SK-N-SH treated with all-trans-retinoic acid at 6 μM for 48 hours (cell line): ENCODE results near the gene IL17RC.

Experiments used
- GLIS3 ChIP-seq: fragments of 250-450 bp; sonication (Bioruptor Pico); IDR thresholded peaks from 2 replicates; pipeline ENCODE4 v1.5.0; 2020; ENCODE audit warnings: mild to moderate bottlenecking, moderate library complexity
- TF ChIP-seq, protein P1 (sequence below): fragments of 250-450 bp; sonication (Bioruptor Pico); IDR thresholded peaks from 2 replicates; pipeline ENCODE4 v1.5.1; 2020; ENCODE audit warnings: low read depth, mild to moderate bottlenecking, moderate library complexity

DNA sequence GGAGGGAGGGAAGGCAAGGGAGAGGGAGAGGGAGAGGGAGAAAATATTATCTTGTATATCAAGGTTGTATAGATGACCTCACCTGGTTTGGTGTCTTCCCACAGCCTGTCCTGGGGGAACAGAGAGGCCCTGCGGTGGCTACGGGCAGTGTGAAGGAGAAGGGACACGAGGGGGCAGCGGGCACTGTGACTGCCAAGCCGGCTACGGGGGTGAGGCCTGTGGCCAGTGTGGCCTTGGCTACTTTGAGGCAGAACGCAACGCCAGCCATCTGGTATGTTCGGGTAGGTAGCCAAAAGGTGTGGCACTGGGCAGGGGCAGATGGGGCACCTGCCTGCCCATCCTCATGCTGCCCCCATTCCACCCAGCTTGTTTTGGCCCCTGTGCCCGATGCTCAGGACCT lies 23.8 kb downstream of the IL17RC start:
- TF ChIP-seq, protein P1, sequence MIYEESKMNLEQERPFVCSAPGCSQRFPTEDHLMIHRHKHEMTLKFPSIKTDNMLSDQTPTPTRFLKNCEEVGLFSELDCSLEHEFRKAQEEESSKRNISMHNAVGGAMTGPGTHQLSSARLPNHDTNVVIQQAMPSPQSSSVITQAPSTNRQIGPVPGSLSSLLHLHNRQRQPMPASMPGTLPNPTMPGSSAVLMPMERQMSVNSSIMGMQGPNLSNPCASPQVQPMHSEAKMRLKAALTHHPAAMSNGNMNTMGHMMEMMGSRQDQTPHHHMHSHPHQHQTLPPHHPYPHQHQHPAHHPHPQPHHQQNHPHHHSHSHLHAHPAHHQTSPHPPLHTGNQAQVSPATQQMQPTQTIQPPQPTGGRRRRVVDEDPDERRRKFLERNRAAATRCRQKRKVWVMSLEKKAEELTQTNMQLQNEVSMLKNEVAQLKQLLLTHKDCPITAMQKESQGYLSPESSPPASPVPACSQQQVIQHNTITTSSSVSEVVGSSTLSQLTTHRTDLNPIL, result no peak
- no peak for TF ChIP-seq GLIS3 (CRISPR knock-in tag)
